ENCODE data around the gene FEN1. TPM values are rescaled to one million over a fixed set of nuclear protein-coding genes. Genes with fewer than 3 reads are reported as not detected.

FEN1 gene
- total and polyA plus RNA-seq, 3 experiments from 2014 or later = 15.4 to 121 (median 112) TPM

DNA sequence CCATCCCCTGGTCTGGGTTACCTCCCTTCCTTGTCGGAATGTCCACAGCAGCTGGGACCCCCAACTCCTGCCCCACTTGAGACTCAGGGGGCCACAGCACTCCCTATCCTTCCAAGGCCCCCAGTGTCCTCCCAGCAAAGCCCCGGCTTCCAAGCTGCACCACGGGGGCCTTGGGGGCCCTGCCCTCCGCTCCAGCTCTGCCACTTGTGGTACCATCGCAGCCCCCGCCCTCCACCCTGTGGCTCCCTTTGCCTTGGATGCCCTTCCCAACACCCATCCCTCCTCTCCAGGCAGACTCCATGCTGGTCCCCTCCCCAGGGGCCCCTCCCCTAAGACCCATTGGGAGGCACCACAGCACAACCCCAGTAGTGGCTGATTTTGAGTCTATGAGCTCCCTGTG is 17.6 kb upstream of the FEN1 start:
- peak overlapping the region in 4 of 8 donors; percentile 43 to 86 (median 74) for H3K27ac Mint-ChIP-seq
- H3K9me3 ChIP-seq (ENCODE audit: low read length) = no peaks in the 10 kb centered on the region
- no peak overlapping the region for H3K4me3 ChIP-seq (ENCODE audit: low read length)
- H3K4me1 ChIP-seq (ENCODE audit: insufficient read depth, low read length) = peaks cover 12% of the 10 kb centered on the region
- H3K4me1 Mint-ChIP-seq = peaks cover 10 to 23% (median 20%) of the 10 kb centered on the region in 3 donors
- no peaks in the 10 kb centered on the region for H3K9me3 Mint-ChIP-seq
- no peaks in the 10 kb centered on the region for H3K27me3 ChIP-seq (ENCODE audit: insufficient read depth, low read length, poor library complexity, severe bottlenecking)
- peaks cover 0 to 4% of the 10 kb centered on the region in 2 donors for H3K27me3 Mint-ChIP-seq
- no peak overlapping the region for H3K27ac ChIP-seq (ENCODE audit: low read depth, low read length)
- POLR2A ChIA-PET = no interaction called here
- DNase-seq = no peak
- H3K4me3 Mint-ChIP-seq = peak overlapping the region in 3 of 7 donors; percentile 3 to 39 (median 24)
- CTCF ChIA-PET = no interaction called here
- no peaks in the 10 kb centered on the region for H3K36me3 ChIP-seq (ENCODE audit: insufficient read depth, low read length)
- no peaks in the 10 kb centered on the region for H3K36me3 Mint-ChIP-seq

DNA sequence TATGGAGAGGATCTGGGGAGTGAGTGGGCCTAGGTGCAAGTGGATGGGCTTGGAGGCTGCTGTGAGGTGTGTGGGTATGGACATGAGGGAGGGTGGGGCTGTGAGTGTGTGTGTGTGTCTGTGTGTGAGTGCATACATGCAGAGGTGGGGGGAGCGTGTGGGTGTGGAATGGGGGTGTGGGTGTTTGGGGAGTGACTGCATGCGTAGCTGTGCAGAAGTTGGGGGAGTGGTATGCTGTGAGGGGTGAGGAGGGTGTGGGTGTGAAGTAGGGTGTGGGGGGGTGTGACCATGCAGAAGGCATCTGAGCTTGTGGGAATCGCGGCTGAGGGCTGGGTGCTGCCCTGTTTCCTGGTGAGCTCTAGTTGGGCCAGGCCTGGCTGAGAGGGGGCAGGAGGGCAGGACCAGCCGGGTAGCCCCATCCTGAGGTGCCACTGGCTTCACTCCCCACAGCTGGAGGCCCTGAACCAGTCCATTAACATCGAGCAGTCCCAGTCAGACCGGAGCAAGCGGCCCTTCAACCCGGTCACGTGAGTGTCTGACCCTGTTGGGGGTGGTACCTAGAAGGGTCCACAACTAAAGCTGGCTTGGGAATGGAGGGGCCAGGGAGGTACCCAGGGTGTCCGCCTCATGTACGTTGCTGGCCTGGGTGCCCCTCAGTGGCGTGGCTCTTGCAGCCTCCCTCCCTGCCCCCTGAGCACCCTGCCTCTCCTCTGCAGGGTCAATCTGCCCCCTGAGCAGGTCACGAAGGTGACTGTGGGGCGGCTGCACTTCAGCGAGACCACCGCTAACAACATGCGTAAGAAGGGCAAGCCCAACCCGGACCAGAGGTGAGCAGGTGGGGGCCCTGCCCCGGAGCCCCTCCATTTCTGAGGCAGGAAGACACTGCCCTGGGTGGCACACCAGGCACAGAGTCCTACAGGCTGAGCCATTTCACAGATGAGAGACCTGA is 16.8 kb upstream of the FEN1 start:
- Mint-ChIP-seq H3K27ac (peak overlapping the region in 5 of 8 donors; percentile 61 to 86 (median 75)), H3K4me3 (peak overlapping the region in 5 of 7 donors; percentile 24 to 68 (median 60)), H3K9me3 (no peaks in the 10 kb centered on the region), H3K36me3 (no peaks in the 10 kb centered on the region), H3K4me1 (peaks cover 10 to 23% (median 20%) of the 10 kb centered on the region in 3 donors), H3K27me3 (peaks cover 0 to 4% of the 10 kb centered on the region in 2 donors)
- peak in 1 of 5 donors; percentile 10 for DNase-seq
- H3K4me3 ChIP-seq (ENCODE audit: low read length) = no peak overlapping the region
- no peak overlapping the region for H3K27ac ChIP-seq (ENCODE audit: low read depth, low read length)
- H3K4me1 ChIP-seq (ENCODE audit: insufficient read depth, low read length) = peaks cover 12% of the 10 kb centered on the region
- no peaks in the 10 kb centered on the region for H3K27me3 ChIP-seq (ENCODE audit: insufficient read depth, low read length, poor library complexity, severe bottlenecking)
- H3K9me3 ChIP-seq (ENCODE audit: low read length) = no peaks in the 10 kb centered on the region
- H3K36me3 ChIP-seq (ENCODE audit: insufficient read depth, low read length) = no peaks in the 10 kb centered on the region
- ChIA-PET CTCF (no interaction called here), POLR2A (no interaction called here)

DNA sequence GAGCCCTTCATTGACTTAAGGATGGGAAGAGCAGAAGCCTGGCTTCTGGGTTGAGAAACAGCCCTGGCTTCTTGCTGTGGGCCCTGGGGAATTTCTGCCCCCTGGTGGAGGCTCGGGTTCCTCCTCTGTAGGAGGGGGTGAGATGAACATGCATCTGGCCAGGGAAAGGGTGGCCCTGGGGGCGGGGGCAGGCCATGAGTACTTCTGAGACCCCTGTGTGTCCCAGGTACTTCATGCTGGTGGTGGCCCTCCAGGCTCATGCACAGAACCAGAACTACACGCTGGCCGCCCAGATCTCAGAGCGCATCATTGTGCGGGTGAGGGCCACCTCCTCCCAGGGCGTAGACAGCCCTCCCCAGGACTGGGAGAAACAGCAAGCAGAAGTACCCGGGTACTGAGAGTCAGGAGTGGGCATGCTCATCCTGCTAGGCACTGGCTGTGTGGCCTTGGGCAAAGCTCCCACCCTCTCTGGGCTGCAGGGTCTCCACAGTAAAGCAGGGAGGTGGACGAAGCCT is 16.1 kb upstream of the FEN1 start:
- H3K9me3 ChIP-seq (ENCODE audit: low read length) = no peaks in the 10 kb centered on the region
- ChIA-PET POLR2A (no interaction called here), CTCF (no interaction called here)
- H3K4me1 Mint-ChIP-seq = peaks cover 10 to 23% (median 20%) of the 10 kb centered on the region in 3 donors
- DNase-seq = peak; percentile 24 to 63 (median 35)
- peak overlapping the region in 6 of 7 donors; percentile 45 to 76 (median 62) for H3K4me3 Mint-ChIP-seq
- no peak overlapping the region for H3K27ac ChIP-seq (ENCODE audit: low read depth, low read length)
- peak overlapping the region in 3 of 8 donors; percentile 40 to 82 (median 61) for H3K27ac Mint-ChIP-seq
- no peaks in the 10 kb centered on the region for H3K36me3 Mint-ChIP-seq
- H3K27me3 Mint-ChIP-seq = peaks cover 0 to 4% of the 10 kb centered on the region in 2 donors
- no peaks in the 10 kb centered on the region for H3K27me3 ChIP-seq (ENCODE audit: insufficient read depth, low read length, poor library complexity, severe bottlenecking)
- no peaks in the 10 kb centered on the region for H3K9me3 Mint-ChIP-seq
- peaks cover 12% of the 10 kb centered on the region for H3K4me1 ChIP-seq (ENCODE audit: insufficient read depth, low read length)
- H3K4me3 ChIP-seq (ENCODE audit: low read length) = no peak overlapping the region
- H3K36me3 ChIP-seq (ENCODE audit: insufficient read depth, low read length) = no peaks in the 10 kb centered on the region

DNA sequence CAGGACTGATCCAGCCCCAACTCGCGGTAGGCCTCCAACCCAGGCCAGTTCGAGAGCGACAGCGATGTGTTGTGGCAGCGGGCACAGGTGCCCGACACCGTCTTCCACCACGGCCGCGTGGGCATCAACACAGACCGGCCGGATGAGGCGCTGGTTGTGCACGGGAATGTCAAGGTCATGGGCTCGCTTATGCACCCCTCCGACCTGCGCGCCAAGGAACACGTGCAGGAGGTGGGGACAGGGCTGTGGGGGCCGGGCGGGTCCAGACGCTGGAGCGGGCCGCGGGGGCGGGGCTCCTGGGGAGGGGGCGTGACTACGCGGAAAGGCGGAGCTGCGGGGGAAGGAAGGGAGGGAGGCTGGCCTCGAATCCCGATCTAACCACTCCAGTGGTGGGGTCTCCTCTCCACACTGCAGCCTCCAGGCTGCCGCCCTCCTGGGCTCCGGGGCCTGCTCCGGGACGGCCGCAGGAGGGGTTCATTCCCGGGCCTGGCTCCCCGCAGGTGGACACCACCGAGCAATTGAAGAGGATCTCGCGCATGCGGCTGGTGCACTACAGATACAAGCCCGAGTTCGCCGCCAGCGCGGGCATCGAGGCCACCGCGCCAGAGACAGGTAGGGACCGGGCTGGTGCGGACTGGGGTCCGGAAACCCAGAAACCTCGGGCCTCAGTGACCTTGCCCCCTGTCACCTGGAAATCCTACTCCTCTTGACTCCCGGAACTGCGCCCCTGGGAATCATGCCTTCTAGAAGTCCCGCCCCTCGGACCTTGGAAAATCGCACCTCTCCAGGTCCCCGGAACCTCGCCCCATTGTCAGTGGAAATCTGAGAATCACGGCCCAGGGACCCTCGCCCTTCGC is 15.2 kb upstream of the FEN1 start:
- H3K9me3 Mint-ChIP-seq = no peaks in the 10 kb centered on the region
- no peaks in the 10 kb centered on the region for H3K36me3 ChIP-seq (ENCODE audit: insufficient read depth, low read length)
- H3K4me1 ChIP-seq (ENCODE audit: insufficient read depth, low read length) = peaks cover 7% of the 10 kb centered on the region
- H3K27me3 Mint-ChIP-seq = peaks cover 0 to 4% of the 10 kb centered on the region in 2 donors
- H3K9me3 ChIP-seq (ENCODE audit: low read length) = no peaks in the 10 kb centered on the region
- peak overlapping the region; percentile 26 for H3K4me3 ChIP-seq (ENCODE audit: low read length)
- H3K27ac ChIP-seq (ENCODE audit: low read depth, low read length) = no peak overlapping the region
- peak overlapping the region in 2 of 8 donors; percentile 33 to 66 for H3K27ac Mint-ChIP-seq
- peaks cover 10 to 23% (median 19%) of the 10 kb centered on the region in 3 donors for H3K4me1 Mint-ChIP-seq
- H3K36me3 Mint-ChIP-seq = no peaks in the 10 kb centered on the region
- H3K4me3 Mint-ChIP-seq = peak overlapping the region; percentile 45 to 77 (median 60)
- CTCF ChIA-PET = no interaction called here
- POLR2A ChIA-PET = no interaction called here
- no peaks in the 10 kb centered on the region for H3K27me3 ChIP-seq (ENCODE audit: insufficient read depth, low read length, poor library complexity, severe bottlenecking)
- peak; percentile 43 to 73 (median 58) for DNase-seq

DNA sequence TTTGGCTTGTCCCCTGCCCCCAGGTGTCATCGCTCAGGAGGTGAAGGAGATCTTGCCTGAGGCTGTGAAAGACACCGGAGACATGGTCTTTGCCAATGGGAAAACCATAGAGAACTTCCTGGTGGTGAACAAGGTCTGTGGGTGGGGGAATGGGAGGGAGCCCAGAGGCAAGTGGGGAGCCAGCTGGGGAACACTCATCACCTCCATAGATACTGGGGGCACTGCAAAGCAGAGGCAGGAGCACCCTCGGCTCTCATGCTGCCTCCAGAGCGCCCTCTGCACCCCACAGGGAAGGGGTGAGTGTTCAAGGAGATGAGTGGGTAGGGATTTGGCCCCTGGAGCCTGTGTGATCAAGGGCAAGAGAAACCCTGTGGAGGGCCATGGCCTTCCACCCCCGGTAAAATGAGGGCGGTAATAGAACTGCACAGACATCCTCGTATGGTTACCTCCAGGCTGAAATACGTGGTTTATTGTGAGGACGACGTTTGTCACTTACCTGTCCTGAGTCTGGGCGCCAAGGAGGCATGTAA is 14.3 kb upstream of the FEN1 start:
- H3K4me1 ChIP-seq (ENCODE audit: insufficient read depth, low read length) = peaks cover 6% of the 10 kb centered on the region
- no peaks in the 10 kb centered on the region for H3K36me3 ChIP-seq (ENCODE audit: insufficient read depth, low read length)
- peaks cover 10 to 23% (median 19%) of the 10 kb centered on the region in 3 donors for H3K4me1 Mint-ChIP-seq
- no peak overlapping the region for H3K27ac ChIP-seq (ENCODE audit: low read depth, low read length)
- H3K27ac Mint-ChIP-seq = peak overlapping the region in 1 of 8 donors; percentile 63
- POLR2A ChIA-PET = no interaction called here
- CTCF ChIA-PET = interaction anchor here (1.0 to 1.7 kb wide), 3 partner anchors 19 to 330 kb away, joined by 3 to 4 read pairs (median 3); no protein-coding TSS in a partner anchor
- peaks cover 0 to 5% (median 0%) of the 10 kb centered on the region in 3 donors for H3K36me3 Mint-ChIP-seq
- peak overlapping the region in 6 of 7 donors; percentile 45 to 77 (median 58) for H3K4me3 Mint-ChIP-seq
- H3K27me3 Mint-ChIP-seq = peaks cover 0 to 4% of the 10 kb centered on the region in 2 donors
- no peaks in the 10 kb centered on the region for H3K27me3 ChIP-seq (ENCODE audit: insufficient read depth, low read length, poor library complexity, severe bottlenecking)
- no peak for DNase-seq
- H3K4me3 ChIP-seq (ENCODE audit: low read length) = no peak overlapping the region
- no peaks in the 10 kb centered on the region for H3K9me3 Mint-ChIP-seq
- no peaks in the 10 kb centered on the region for H3K9me3 ChIP-seq (ENCODE audit: low read length)

DNA sequence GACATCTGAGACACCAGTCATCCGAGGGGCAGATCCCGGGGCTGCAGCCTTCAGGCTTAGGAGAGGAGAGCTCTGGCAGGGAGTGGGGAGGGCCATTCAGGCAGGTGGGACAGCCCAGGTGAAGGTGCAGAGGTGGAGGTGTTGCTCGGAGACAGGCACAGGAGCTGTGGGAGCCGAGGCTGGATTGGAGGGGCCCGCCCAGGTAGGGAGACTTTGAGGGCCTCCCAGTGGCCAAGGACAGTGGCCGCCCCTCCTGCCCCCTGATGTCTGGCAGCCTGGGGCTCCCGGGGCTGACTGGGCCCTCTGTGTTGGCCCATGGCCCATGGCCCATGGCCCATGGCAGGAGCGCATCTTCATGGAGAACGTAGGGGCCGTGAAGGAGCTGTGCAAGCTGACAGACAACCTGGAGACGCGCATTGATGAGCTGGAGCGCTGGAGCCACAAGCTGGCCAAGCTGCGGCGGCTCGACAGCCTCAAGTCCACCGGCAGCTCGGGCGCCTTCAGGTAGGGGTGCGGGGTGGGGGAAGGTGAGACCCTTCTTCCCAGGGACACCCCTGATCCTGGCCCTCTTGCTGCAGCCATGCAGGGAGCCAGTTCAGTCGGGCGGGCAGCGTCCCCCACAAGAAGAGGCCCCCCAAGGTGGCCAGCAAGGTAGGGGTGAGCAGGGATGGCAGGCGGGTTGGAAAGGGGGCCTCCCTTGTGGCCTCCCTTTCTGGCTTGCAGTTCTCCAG is 13.6 kb upstream of the FEN1 start:
- peaks cover 6% of the 10 kb centered on the region for H3K4me1 ChIP-seq (ENCODE audit: insufficient read depth, low read length)
- H3K36me3 Mint-ChIP-seq = peaks cover 0 to 8% (median 0%) of the 10 kb centered on the region in 3 donors
- H3K27ac ChIP-seq (ENCODE audit: low read depth, low read length) = no peak overlapping the region
- H3K4me1 Mint-ChIP-seq = peaks cover 10 to 23% (median 19%) of the 10 kb centered on the region in 3 donors
- peaks cover 0 to 4% of the 10 kb centered on the region in 2 donors for H3K27me3 Mint-ChIP-seq
- H3K9me3 ChIP-seq (ENCODE audit: low read length) = no peaks in the 10 kb centered on the region
- DNase-seq = no peak
- ChIA-PET CTCF (interaction anchor here (1.0 to 1.7 kb wide), 3 partner anchors 18 to 330 kb away, joined by 3 to 4 read pairs (median 3); no protein-coding TSS in a partner anchor), POLR2A (no interaction called here)
- H3K27ac Mint-ChIP-seq = peak overlapping the region in 1 of 8 donors; percentile 15
- no peak overlapping the region for H3K4me3 Mint-ChIP-seq
- no peaks in the 10 kb centered on the region for H3K27me3 ChIP-seq (ENCODE audit: insufficient read depth, low read length, poor library complexity, severe bottlenecking)
- no peak overlapping the region for H3K4me3 ChIP-seq (ENCODE audit: low read length)
- H3K9me3 Mint-ChIP-seq = no peaks in the 10 kb centered on the region
- no peaks in the 10 kb centered on the region for H3K36me3 ChIP-seq (ENCODE audit: insufficient read depth, low read length)

All from CD8-positive, alpha-beta memory T cell (primary cell).